Uterus (tissue), 4 donors: ENCODE results near the gene ALOX5AP. TPM values are rescaled to one million over a fixed set of nuclear protein-coding genes. Genes with fewer than 3 reads are reported as not detected.

Source experiments
- DNase-seq, 2 donors: peaks; one replicate each; pipeline ENCODE4 v3.0.0-alpha.2; 2019 to 2020
- H3K27ac ChIP-seq, 2 donors: fragments of 200-600 bp; sonication (generic); 1 replicate in 1 of 2; 2 replicates in 1 of 2; pipeline ENCODE4 v1.5.1; 2016 to 2018
- H3K27me3 ChIP-seq, 2 donors: fragments of 200-600 bp; sonication (generic); one replicate each; pipeline ENCODE4 v1.5.1; 2018 to 2019; ENCODE audit warnings: control low read depth in 1 of 2
- H3K36me3 ChIP-seq, 2 donors: fragments of 200-600 bp; sonication (generic); one replicate each; pipeline ENCODE4 v1.5.1; 2019; ENCODE audit warnings: control low read depth in 1 of 2
- H3K4me1 ChIP-seq, 2 donors: fragments of 200-600 bp; sonication (generic); one replicate each; pipeline ENCODE4 v1.5.1; 2018 to 2019; ENCODE audit warnings: control low read depth in 1 of 2
- H3K4me3 ChIP-seq, 2 donors: fragments of 200-600 bp; sonication (generic); 1 replicate in 1 of 2; 2 replicates in 1 of 2; pipeline ENCODE4 v1.5.1; 2018 to 2019; ENCODE audit warnings: mild to moderate bottlenecking in 1 of 2
- H3K9me3 ChIP-seq, 2 donors: fragments of 200-600 bp; sonication (generic); one replicate each; pipeline ENCODE4 v1.5.1; 2019; ENCODE audit warnings: control low read depth in 1 of 2
- CTCF ChIP-seq, 4 experiments: fragments of 200-600 bp in 2 of 4; fragments of 450-650 bp in 2 of 4; sonication (generic) in 2 of 4; IDR thresholded peaks; one replicate each; pipeline ENCODE4 v1.5.1; 2016 to 2019; ENCODE audit warnings: antibody characterized with exemption in 4 of 4, mild to moderate bottlenecking in 2 of 4, moderate library complexity in 1 of 4
- POLR2A ChIP-seq, 2 donors: fragments of 450-650 bp; IDR thresholded peaks; one replicate each; pipeline ENCODE4 v1.6.1; 2016; ENCODE audit warnings: antibody characterized with exemption in 2 of 2, mild to moderate bottlenecking in 1 of 2, moderate library complexity in 1 of 2
- intact Hi-C: fragments of 100-400 bp; cut with DNase I; formaldehyde crosslinking; loops from one replicate; pipeline ENCODE4 v1.15.1; 2023; ENCODE audit warnings: low total_unique reads
- total RNA-seq, 4 donors: library from RNA; depleted of rRNA in 3 of 4; stranded (reverse); fragments of >200 nt in 3 of 4; gene quantifications; one replicate each; pipeline versions ENCODE4 v1.1.0 to v1.2.4, GENCODE V29; 2014 to 2023
- donor health status: DM: yes; HTN: yes; CAD: no.

ALOX5AP gene
- total RNA-seq, 4 donors from 2014 or later: 4.4 to 40.6 (median 12.7) TPM

DNA sequence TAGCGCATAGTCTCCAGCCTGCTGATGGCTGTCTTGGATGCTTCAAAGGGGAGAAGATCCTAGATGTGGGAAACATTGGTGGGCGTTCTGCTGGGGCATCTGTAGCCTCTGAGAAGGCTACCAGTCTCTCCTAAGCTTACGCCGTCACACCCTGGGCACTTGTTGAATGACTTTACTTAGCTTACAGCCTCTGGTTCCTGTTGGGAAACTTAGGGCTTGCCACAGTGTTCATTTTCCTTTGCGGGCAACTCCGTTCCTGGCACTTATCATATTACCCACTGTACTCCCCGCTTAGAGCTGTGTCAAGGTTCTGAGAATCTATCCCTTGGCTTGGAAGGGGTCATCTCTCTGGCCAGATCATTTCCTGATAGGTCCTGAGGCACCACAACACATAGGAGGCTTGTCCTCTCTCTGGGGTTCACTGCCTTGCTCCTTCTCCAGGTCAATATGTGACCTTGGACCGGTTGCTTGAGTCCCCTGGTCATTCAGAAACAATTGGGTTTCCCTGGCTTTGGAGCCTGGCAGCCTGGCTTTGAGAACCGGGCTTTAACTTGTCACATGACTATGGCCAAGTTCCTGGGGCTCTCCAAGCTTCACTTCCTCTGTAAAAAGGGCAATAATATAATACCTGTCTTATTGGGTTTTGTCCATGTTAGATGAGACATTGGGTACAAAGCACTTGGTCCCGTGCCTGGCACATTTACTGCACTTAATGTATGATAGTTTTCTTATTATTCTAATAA, 20.5 kb upstream of the ALOX5AP start:
- TF ChIP-seq CTCF (IDR thresholded peaks at IDR 0.05): no peak
- TF ChIP-seq POLR2A (IDR thresholded peaks at IDR 0.05): no peak
- DNase-seq: no peak
- no peaks in the 10 kb centered on the region for H3K27me3 ChIP-seq
- no peaks in the 10 kb centered on the region for H3K9me3 ChIP-seq
- H3K36me3 ChIP-seq: no peaks in the 10 kb centered on the region
- intact Hi-C loops: no loop called here
- no peak overlapping the region for H3K27ac ChIP-seq
- H3K4me3 ChIP-seq: no peak overlapping the region
- no peaks in the 10 kb centered on the region for H3K4me1 ChIP-seq

DNA sequence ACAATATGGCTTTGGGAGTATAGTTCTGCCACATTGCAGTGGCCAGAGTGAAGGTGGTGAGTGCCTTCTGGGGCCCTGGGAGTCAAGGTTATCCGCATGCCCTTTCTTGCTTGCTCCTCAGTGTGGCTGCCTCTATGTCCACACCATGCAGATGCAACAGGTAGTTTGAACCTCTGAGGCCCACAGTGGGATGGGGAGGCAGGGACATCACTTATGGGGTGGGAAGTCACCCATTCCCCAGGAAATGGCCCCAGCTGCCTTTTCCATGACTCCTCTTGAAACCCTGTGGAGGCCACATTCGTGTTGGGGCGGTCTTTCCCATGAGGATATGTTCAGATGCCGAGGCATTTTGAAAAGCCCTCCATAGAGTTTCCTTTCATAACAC, 20.0 kb upstream of the ALOX5AP start:
- no peaks in the 10 kb centered on the region for H3K27me3 ChIP-seq
- no peaks in the 10 kb centered on the region for H3K9me3 ChIP-seq
- no peak overlapping the region for H3K4me3 ChIP-seq
- TF ChIP-seq CTCF (IDR thresholded peaks at IDR 0.05): no peak
- no peak for TF ChIP-seq POLR2A (IDR thresholded peaks at IDR 0.05)
- H3K36me3 ChIP-seq: no peaks in the 10 kb centered on the region
- intact Hi-C loops: no loop called here
- H3K27ac ChIP-seq: no peak overlapping the region
- no peaks in the 10 kb centered on the region for H3K4me1 ChIP-seq
- no peak for DNase-seq

- Histone ChIP-seq H3K9me3 (no peaks in the 10 kb centered on the region), H3K36me3 (no peaks in the 10 kb centered on the region), H3K4me3 (no peak overlapping the region), H3K27me3 (no peaks in the 10 kb centered on the region), H3K27ac (no peak overlapping the region), H3K4me1 (no peaks in the 10 kb centered on the region)
- no peak for TF ChIP-seq POLR2A (IDR thresholded peaks at IDR 0.05)
- no peak for TF ChIP-seq CTCF (IDR thresholded peaks at IDR 0.05)
- intact Hi-C loops: no loop called here
- no peak for DNase-seq
Observed at GRCh38 chr13:30715837-30716236, 19.5 kb upstream of the ALOX5AP start.

DNA sequence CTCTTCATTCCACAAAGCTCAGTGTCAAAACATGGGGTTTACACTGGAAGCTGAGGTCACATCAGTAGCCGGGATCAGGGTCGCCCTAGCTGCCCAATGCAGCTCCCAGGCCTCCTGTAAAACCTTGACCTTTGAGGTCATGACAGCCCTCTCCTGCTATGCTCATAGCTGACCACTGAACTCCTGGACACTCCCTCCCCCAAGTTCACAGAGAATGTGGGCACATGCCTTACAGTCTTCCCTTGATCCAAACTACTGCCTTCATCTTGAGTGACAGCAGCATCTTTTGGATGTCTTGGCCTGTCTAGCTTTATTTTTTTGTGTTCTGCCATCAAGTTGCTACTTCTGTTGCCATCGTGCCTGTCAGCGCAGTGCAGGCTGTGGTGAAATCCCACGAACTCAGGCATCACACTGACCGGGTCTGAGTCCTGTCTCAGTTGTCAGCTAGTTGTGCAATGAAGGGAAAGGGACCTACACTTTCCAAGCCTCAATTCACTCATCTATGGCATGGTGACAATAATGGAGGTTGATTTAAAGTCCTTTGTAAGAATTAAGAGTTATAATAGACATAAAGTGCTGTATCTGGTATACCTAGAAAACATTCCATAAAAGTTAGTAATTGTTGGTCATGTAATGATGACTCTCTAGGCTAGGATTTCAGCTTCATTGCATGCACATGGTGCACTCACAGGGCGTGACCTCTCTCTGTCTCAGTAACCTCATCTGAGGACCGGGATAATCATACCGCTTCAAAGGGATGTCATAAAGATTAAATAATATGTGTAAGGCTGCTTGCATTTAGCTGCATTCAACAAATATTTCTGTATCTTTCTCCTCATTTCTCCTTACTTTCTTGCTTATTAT, 16.4 kb upstream of the ALOX5AP start:
- intact Hi-C loops: no loop called here
- DNase-seq: no peak
- H3K4me1 ChIP-seq: no peaks in the 10 kb centered on the region
- H3K27me3 ChIP-seq: no peaks in the 10 kb centered on the region
- no peak overlapping the region for H3K27ac ChIP-seq
- TF ChIP-seq CTCF (IDR thresholded peaks at IDR 0.05) (no peak), POLR2A (IDR thresholded peaks at IDR 0.05) (no peak)
- H3K4me3 ChIP-seq: no peak overlapping the region
- H3K36me3 ChIP-seq: no peaks in the 10 kb centered on the region
- H3K9me3 ChIP-seq: no peaks in the 10 kb centered on the region

GRCh38 chr13:30719525-30719914, 15.8 kb upstream of the ALOX5AP start:
- Histone ChIP-seq H3K4me3 (no peak overlapping the region), H3K27ac (no peak overlapping the region), H3K4me1 (no peaks in the 10 kb centered on the region), H3K9me3 (no peaks in the 10 kb centered on the region), H3K27me3 (no peaks in the 10 kb centered on the region), H3K36me3 (no peaks in the 10 kb centered on the region)
- TF ChIP-seq POLR2A (IDR thresholded peaks at IDR 0.05): no peak
- TF ChIP-seq CTCF (IDR thresholded peaks at IDR 0.05): no peak
- DNase-seq: no peak
- intact Hi-C loops: no loop called here
